WTC11 (cell line): Measurements from ENCODE around the gene YY1AP1.
"Not testable (repeated sequence)": the region's sequence is repeated elsewhere in the genome, so short reads cannot be mapped to it uniquely, and the experiment has no call there.

Source experiments
- CBFB ChIP-seq: sonication (generic); formaldehyde crosslinking; IDR thresholded peaks from 2 replicates; pipeline ENCODE4 v1.8.1; 2022; ENCODE audit warnings: mild to moderate bottlenecking, low read depth, missing genetic modification reagents
- CREB1 ChIP-seq: sonication (generic); formaldehyde crosslinking; IDR thresholded peaks from 2 replicates; pipeline ENCODE4 v1.8.0; 2023; ENCODE audit warnings: mild to moderate bottlenecking, missing genetic modification reagents
- CTCF ChIP-seq: fragments of 200-600 bp; IDR thresholded peaks from 2 replicates; pipeline ENCODE4 v1.8.0; 2022; ENCODE audit warnings: antibody characterized with exemption
- ELF4 ChIP-seq: sonication (generic); formaldehyde crosslinking; IDR thresholded peaks from 2 replicates; pipeline ENCODE4 v1.8.1; 2022; ENCODE audit warnings: low read depth, mild to moderate bottlenecking, moderate library complexity, missing genetic modification reagents
- ETV6 ChIP-seq: sonication (generic); formaldehyde crosslinking; IDR thresholded peaks from 2 replicates; pipeline ENCODE4 v1.8.1; 2022; ENCODE audit warnings: mild to moderate bottlenecking, missing genetic modification reagents
- FOXP1 ChIP-seq: sonication (generic); formaldehyde crosslinking; IDR thresholded peaks from 2 replicates; pipeline ENCODE4 v1.8.0; 2022; ENCODE audit warnings: missing genetic modification reagents, mild to moderate bottlenecking, moderate library complexity, borderline replicate concordance
- GTF2I ChIP-seq: fragments of 250-450 bp; sonication (Bioruptor Pico); conservative IDR thresholded peaks from 2 replicates; pipeline ENCODE4 v1.4.0; 2021; ENCODE audit warnings: mild to moderate bottlenecking
- NFE2L1 ChIP-seq: sonication (generic); formaldehyde crosslinking; IDR thresholded peaks from 2 replicates; pipeline ENCODE4 v1.8.1; 2023; ENCODE audit warnings: missing genetic modification reagents
- NR2C2 ChIP-seq: sonication (generic); formaldehyde crosslinking; IDR thresholded peaks from 2 replicates; pipeline ENCODE4 v1.8.0; 2022; ENCODE audit warnings: mild to moderate bottlenecking, missing genetic modification reagents
- NR3C1 ChIP-seq: sonication (generic); formaldehyde crosslinking; conservative IDR thresholded peaks from 2 replicates; pipeline ENCODE4 v1.8.1; 2023; ENCODE audit warnings: low read depth, mild to moderate bottlenecking, missing genetic modification reagents
- ZNF232 ChIP-seq: sonication (generic); formaldehyde crosslinking; IDR thresholded peaks from 2 replicates; pipeline ENCODE4 v1.8.0; 2022; ENCODE audit warnings: mild to moderate bottlenecking, missing genetic modification reagents
- TF ChIP-seq, protein P1 (sequence below): sonication (generic); formaldehyde crosslinking; conservative IDR thresholded peaks from 2 replicates; pipeline ENCODE4 v1.8.1; 2022; ENCODE audit warnings: mild to moderate bottlenecking, missing genetic modification reagents
- TF ChIP-seq, protein P2 (sequence below): fragments of 250-450 bp; sonication (Bioruptor Pico); IDR thresholded peaks from 2 replicates; pipeline ENCODE4 v2.1.2; 2022; ENCODE audit warnings: mild to moderate bottlenecking, moderate library complexity
- TF ChIP-seq, protein P3 (sequence below): sonication (generic); formaldehyde crosslinking; IDR thresholded peaks from 2 replicates; pipeline ENCODE4 v1.8.0; 2022; ENCODE audit warnings: mild to moderate bottlenecking, missing genetic modification reagents

DNA sequence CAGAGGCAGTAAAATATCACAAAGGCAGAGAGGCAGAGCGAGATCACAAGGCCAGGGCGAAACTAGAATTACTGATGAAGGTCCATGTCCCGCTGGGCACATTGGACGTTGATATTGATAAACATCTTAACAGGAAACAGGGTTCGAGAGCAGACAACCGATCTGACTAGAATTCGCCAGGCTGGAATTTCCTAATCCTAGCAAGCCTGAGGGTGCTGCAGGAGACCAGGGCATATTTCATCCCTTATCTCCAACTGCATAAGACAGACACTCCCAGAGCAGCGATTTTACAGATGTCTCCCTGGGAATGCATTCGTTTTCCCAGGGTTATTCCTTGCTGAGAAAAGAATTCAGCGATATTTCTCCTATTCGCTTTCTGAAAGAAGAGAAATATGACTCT lies 9.0 kb upstream of the YY1AP1 start:
- not testable (repeated sequence) for TF ChIP-seq FOXP1 (CRISPR knock-in tag); NFE2L1 (CRISPR knock-in tag); CTCF; CREB1 (CRISPR knock-in tag); ELF4 (CRISPR knock-in tag); ETV6; CBFB (CRISPR knock-in tag); GTF2I (CRISPR knock-in tag); NR3C1; ZNF232 (CRISPR knock-in tag); NR2C2 (CRISPR knock-in tag)
- TF ChIP-seq, protein P1, sequence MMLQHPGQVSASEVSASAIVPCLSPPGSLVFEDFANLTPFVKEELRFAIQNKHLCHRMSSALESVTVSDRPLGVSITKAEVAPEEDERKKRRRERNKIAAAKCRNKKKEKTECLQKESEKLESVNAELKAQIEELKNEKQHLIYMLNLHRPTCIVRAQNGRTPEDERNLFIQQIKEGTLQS (CRISPR knock-in tag), result not testable (repeated sequence)
- TF ChIP-seq, protein P2, sequence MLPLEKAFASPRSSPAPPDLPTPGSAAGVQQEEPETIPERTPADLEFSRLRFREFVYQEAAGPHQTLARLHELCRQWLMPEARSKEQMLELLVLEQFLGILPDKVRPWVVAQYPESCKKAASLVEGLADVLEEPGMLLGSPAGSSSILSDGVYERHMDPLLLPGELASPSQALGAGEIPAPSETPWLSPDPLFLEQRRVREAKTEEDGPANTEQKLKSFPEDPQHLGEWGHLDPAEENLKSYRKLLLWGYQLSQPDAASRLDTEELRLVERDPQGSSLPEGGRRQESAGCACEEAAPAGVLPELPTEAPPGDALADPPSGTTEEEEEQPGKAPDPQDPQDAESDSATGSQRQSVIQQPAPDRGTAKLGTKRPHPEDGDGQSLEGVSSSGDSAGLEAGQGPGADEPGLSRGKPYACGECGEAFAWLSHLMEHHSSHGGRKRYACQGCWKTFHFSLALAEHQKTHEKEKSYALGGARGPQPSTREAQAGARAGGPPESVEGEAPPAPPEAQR (CRISPR knock-in tag), result not testable (repeated sequence)
- TF ChIP-seq, protein P3, sequence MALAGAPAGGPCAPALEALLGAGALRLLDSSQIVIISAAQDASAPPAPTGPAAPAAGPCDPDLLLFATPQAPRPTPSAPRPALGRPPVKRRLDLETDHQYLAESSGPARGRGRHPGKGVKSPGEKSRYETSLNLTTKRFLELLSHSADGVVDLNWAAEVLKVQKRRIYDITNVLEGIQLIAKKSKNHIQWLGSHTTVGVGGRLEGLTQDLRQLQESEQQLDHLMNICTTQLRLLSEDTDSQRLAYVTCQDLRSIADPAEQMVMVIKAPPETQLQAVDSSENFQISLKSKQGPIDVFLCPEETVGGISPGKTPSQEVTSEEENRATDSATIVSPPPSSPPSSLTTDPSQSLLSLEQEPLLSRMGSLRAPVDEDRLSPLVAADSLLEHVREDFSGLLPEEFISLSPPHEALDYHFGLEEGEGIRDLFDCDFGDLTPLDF (CRISPR knock-in tag), result not testable (repeated sequence)
